Myocyte (in vitro differentiated cells): ENCODE data around the gene PIP5K1B. TPM values are rescaled to one million over a fixed set of nuclear protein-coding genes. Genes with fewer than 3 reads are reported as not detected.
A peak's percentile ranks its signal among the peaks of the same experiment; 100 is the strongest.

Experiments used
- DNase-seq: peaks from one replicate; pipeline ENCODE4 v3.0.0-alpha.2; 2012; ENCODE audit warnings: low read depth
- total RNA-seq: library from RNA; depleted of rRNA; stranded (reverse); fragments of >200 nt; gene quantifications from 2 replicates; pipeline ENCODE4 v1.2.3, GENCODE V29; 2014

Gene PIP5K1B
- total RNA-seq, 1 donor from 2014 or later, result 0.37 TPM

GRCh38 chr9:68898781-68899439 lies 193.9 kb downstream of the PIP5K1B start:
- DNase-seq, result no peak

- no peak for DNase-seq
Measured at GRCh38 chr9:68904454-68904853, 199.4 kb downstream of the PIP5K1B start.

GRCh38 chr9:68905129-68905528 lies 200.1 kb downstream of the PIP5K1B start:
- no peak for DNase-seq

- no peak for DNase-seq
Measured at GRCh38 chr9:68907910-68908309, 202.9 kb downstream of the PIP5K1B start.

GRCh38 chr9:68912561-68912960 lies 207.5 kb downstream of the PIP5K1B start:
- no peak for DNase-seq

GRCh38 chr9:68913054-68913453 lies 208.0 kb downstream of the PIP5K1B start:
- no peak for DNase-seq

GRCh38 chr9:68914751-68915150 lies 209.7 kb downstream of the PIP5K1B start:
- DNase-seq, result peak; percentile 39

GRCh38 chr9:68919661-68920060 lies 214.6 kb downstream of the PIP5K1B start:
- no peak for DNase-seq

- DNase-seq, result no peak
Measured at GRCh38 chr9:68920921-68921320, 215.9 kb downstream of the PIP5K1B start.

- no peak for DNase-seq
Measured at GRCh38 chr9:68923480-68923879, 218.4 kb downstream of the PIP5K1B start.

GRCh38 chr9:68925175-68925574 lies 220.1 kb downstream of the PIP5K1B start:
- DNase-seq, result no peak

- DNase-seq, result no peak
Measured at GRCh38 chr9:68927165-68927564, 222.1 kb downstream of the PIP5K1B start.

- no peak for DNase-seq
Measured at GRCh38 chr9:68931821-68932220, 226.8 kb downstream of the PIP5K1B start.

GRCh38 chr9:68932458-68932857 lies 227.4 kb downstream of the PIP5K1B start:
- no peak for DNase-seq

GRCh38 chr9:68933434-68934328 lies 228.6 kb downstream of the PIP5K1B start:
- no peak for DNase-seq

GRCh38 chr9:68934329-68934644 lies 229.2 kb downstream of the PIP5K1B start:
- no peak for DNase-seq

GRCh38 chr9:68940573-68940972 lies 235.5 kb downstream of the PIP5K1B start:
- DNase-seq, result no peak

- DNase-seq, result no peak
Measured at GRCh38 chr9:68941780-68942459, 236.9 kb downstream of the PIP5K1B start.

GRCh38 chr9:68942790-68943189 lies 237.8 kb downstream of the PIP5K1B start:
- no peak for DNase-seq

- DNase-seq, result no peak
Measured at GRCh38 chr9:68947015-68947414, 242.0 kb downstream of the PIP5K1B start.

GRCh38 chr9:68947842-68948569 lies 243.0 kb downstream of the PIP5K1B start:
- no peak for DNase-seq
